Nephron progenitor cell (in vitro differentiated cells): Measurements from ENCODE around the gene TBC1D21.

Source experiments
- DNase-seq: peaks from one replicate; pipeline ENCODE4 v3.0.0; 2021
- H3K27ac Mint-ChIP-seq: 2 replicates; pipeline ENCODE4 v1.8.0; 2021; ENCODE audit warnings: mild to moderate bottlenecking, moderate library complexity, mixed read lengths
- H3K27me3 Mint-ChIP-seq: 2 replicates; pipeline ENCODE4 v1.8.0; 2021; ENCODE audit warnings: mild to moderate bottlenecking, low read depth, mixed read lengths; ENCODE audit not compliant: poor library complexity
- H3K36me3 Mint-ChIP-seq: 2 replicates; pipeline ENCODE4 v1.8.0; 2021; ENCODE audit warnings: low read depth, mixed read lengths
- H3K4me1 Mint-ChIP-seq: 2 replicates; pipeline ENCODE4 v1.8.0; 2021; ENCODE audit warnings: mixed read lengths
- H3K4me3 Mint-ChIP-seq: 2 replicates; pipeline ENCODE4 v1.8.0; 2021; ENCODE audit warnings: mild to moderate bottlenecking, moderate library complexity, mixed read lengths
- H3K9me3 Mint-ChIP-seq: 2 replicates; pipeline ENCODE4 v1.8.0; 2021; ENCODE audit warnings: mild to moderate bottlenecking, moderate library complexity, mixed read lengths
- CTCF ChIP-seq: fragments of 200-600 bp; sonication (generic); IDR thresholded peaks from 2 replicates; pipeline ENCODE4 v1.5.0; 2021; ENCODE audit warnings: antibody characterized with exemption

The TBC1D21 gene

GRCh38 chr15:73906346-73907034 is 33.1 kb downstream of the TBC1D21 start:
- DNase-seq = no peak
- H3K9me3 Mint-ChIP-seq = peaks cover 7% of the 10 kb centered on the region
- peaks cover 24% of the 10 kb centered on the region for H3K4me1 Mint-ChIP-seq
- no peak for TF ChIP-seq CTCF
- H3K27me3 Mint-ChIP-seq = peaks cover 13% of the 10 kb centered on the region
- no peak overlapping the region for H3K27ac Mint-ChIP-seq
- no peak overlapping the region for H3K4me3 Mint-ChIP-seq
- H3K36me3 Mint-ChIP-seq = peaks cover 6% of the 10 kb centered on the region

GRCh38 chr15:73907035-73907408 is 33.7 kb downstream of the TBC1D21 start:
- Mint-ChIP-seq H3K4me1 (peaks cover 24% of the 10 kb centered on the region), H3K27me3 (peaks cover 13% of the 10 kb centered on the region), H3K9me3 (peaks cover 7% of the 10 kb centered on the region), H3K27ac (no peak overlapping the region), H3K4me3 (no peak overlapping the region), H3K36me3 (peaks cover 6% of the 10 kb centered on the region)
- no peak for DNase-seq
- TF ChIP-seq CTCF = no peak

GRCh38 chr15:73908030-73908821 is 34.9 kb downstream of the TBC1D21 start:
- peaks cover 16% of the 10 kb centered on the region for H3K4me1 Mint-ChIP-seq
- peaks cover 9% of the 10 kb centered on the region for H3K27me3 Mint-ChIP-seq
- peak; percentile 88 for TF ChIP-seq CTCF
- no peak overlapping the region for H3K4me3 Mint-ChIP-seq
- H3K9me3 Mint-ChIP-seq = peaks cover 7% of the 10 kb centered on the region
- H3K27ac Mint-ChIP-seq = no peak overlapping the region
- DNase-seq = peak; percentile 93
- H3K36me3 Mint-ChIP-seq = peaks cover 6% of the 10 kb centered on the region

- Mint-ChIP-seq H3K27me3 (peaks cover 8% of the 10 kb centered on the region), H3K4me3 (no peak overlapping the region), H3K27ac (no peak overlapping the region), H3K36me3 (peaks cover 6% of the 10 kb centered on the region), H3K9me3 (peaks cover 7% of the 10 kb centered on the region), H3K4me1 (peaks cover 16% of the 10 kb centered on the region)
- DNase-seq = no peak
- no peak for TF ChIP-seq CTCF
Measured at GRCh38 chr15:73908822-73909122, 35.4 kb downstream of the TBC1D21 start.

GRCh38 chr15:73909651-73910050 is 36.3 kb downstream of the TBC1D21 start:
- Mint-ChIP-seq H3K4me3 (no peak overlapping the region), H3K36me3 (peaks cover 3% of the 10 kb centered on the region), H3K27ac (no peak overlapping the region), H3K9me3 (peaks cover 2% of the 10 kb centered on the region), H3K4me1 (peaks cover 16% of the 10 kb centered on the region), H3K27me3 (peaks cover 9% of the 10 kb centered on the region)
- DNase-seq = no peak
- no peak for TF ChIP-seq CTCF
